ENCODE measurements around the gene RGS5.

RGS5 gene

DNA sequence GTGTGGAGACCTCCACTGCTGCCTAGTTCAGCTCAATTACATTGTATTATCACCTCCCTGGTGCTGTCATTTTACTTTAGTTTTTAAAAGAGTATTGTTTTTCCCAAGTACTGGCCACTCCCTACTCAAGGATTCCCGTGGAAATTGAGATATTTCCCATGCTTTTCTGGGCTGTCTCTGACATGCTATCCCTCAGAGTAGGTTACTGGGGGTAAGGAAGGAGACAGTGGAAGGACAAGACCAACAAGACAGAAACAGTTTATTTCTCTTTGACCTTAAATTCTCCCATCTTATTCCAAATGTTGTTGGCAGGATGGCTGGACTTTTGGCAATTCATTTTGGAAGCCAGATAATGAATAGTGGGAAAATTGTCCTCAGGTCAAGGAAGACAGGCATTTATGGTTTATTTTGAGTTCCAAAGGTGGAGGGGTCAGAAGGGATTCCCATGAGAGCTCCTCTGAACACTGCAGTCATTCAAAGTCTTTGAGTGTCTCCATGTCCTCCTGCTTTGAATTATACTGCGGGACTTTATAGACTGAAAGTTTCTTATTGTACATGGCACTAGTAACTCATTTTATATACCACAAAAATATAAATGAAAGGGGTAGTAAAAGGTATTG is 20.3 kb downstream of the RGS5 start:
- TF ChIP-seq, protein P1, sequence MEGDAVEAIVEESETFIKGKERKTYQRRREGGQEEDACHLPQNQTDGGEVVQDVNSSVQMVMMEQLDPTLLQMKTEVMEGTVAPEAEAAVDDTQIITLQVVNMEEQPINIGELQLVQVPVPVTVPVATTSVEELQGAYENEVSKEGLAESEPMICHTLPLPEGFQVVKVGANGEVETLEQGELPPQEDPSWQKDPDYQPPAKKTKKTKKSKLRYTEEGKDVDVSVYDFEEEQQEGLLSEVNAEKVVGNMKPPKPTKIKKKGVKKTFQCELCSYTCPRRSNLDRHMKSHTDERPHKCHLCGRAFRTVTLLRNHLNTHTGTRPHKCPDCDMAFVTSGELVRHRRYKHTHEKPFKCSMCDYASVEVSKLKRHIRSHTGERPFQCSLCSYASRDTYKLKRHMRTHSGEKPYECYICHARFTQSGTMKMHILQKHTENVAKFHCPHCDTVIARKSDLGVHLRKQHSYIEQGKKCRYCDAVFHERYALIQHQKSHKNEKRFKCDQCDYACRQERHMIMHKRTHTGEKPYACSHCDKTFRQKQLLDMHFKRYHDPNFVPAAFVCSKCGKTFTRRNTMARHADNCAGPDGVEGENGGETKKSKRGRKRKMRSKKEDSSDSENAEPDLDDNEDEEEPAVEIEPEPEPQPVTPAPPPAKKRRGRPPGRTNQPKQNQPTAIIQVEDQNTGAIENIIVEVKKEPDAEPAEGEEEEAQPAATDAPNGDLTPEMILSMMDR (conservative IDR thresholded peaks at IDR 0.05; ENCODE audit: low read length) = no peak
- no peak for DNase-seq (ENCODE audit: low read depth)
- H3K4me3 ChIP-seq (ENCODE audit: low read length) = no peak overlapping the region

DNA sequence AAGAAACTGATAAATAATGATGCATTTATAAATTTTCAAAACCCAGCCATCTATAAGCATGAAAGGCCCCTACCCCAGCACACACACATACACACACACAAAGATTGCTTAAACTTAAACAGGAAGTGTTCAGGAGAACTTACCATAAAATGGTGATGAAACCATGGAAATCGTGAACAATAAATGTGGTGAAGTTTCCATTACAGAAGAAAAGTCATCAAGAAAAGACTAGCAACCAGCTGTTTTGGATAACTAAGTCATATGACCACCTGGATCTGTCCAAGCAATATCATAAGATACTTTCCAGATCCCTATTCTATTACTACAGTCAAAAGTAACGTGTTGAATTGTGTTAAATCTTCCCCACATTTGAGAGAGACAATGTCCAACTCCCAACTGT is 24.1 kb downstream of the RGS5 start:
- H3K4me3 ChIP-seq (ENCODE audit: low read length) = no peak overlapping the region
- TF ChIP-seq, protein P1 (conservative IDR thresholded peaks at IDR 0.05; ENCODE audit: low read length) = no peak
- peak; percentile 43 for DNase-seq (ENCODE audit: low read depth)

DNA sequence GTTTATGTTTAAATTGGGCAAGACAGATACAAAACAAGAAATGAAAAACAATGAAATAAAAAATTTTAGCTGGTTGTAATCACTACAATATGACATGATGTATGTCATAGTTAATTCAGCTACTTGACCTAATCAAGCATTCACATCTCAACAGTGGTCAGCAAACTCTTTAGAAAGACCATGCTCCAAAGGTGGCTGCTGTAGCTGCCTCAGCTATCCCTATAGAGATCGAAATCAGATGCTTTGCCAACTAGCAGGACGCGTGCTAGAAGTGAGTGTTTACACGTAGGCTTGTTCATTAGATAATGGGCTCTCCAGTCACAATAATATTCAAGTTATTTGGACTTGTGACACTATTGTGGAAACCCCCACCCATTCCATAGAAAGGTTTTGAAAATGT is 25.9 kb downstream of the RGS5 start:
- no peak for DNase-seq (ENCODE audit: low read depth)
- no peak overlapping the region for H3K4me3 ChIP-seq (ENCODE audit: low read length)
- TF ChIP-seq, protein P1 (conservative IDR thresholded peaks at IDR 0.05; ENCODE audit: low read length) = no peak

DNA sequence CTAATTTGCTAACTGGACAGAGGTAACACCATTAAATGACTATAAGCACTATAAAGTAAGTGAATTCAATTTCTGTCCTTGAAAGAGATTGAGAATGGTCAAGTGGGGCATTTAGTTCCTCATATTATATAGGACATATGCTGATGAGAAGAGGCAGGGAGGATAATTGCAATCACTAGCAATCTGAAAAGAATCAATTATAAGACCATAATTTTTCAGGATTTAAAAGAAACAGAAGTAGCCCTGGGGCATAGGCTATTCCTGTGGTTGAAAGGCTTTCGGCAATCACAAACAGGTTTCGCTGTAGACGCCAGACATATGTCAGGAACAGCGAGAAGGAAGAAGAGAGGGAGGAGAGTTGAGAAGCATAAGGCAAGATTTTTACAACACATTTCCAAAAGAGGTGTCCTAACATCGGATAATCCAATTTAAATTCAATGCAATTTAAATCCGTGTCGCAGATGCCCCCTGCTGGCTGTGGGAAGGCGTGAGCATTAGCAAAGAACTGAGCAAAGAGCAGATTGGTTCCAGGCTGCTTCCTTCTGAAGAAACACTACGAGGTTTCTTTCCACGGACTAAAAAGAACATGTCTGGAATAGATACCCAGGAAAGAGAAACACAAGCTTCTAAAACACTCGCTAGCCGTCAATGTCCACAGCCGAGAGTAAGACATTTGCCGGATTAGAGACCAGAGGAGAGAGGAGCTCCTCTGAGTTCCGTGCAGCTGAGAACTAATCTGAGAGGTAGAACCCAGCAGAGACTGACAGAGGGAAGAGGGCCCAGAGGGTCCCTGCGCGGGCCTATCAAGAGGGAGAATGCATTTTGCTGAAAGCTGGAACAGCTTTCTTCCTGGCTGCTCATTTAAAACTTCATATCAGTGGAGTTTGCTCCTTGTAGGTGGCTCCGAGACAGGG is 27.9 kb downstream of the RGS5 start:
- peak overlapping the region; percentile 15; the same call in 1 of the 2 replicates for H3K4me3 ChIP-seq (ENCODE audit: low read length)
- TF ChIP-seq, protein P1 (conservative IDR thresholded peaks at IDR 0.05; ENCODE audit: low read length) = peak; percentile 95
- peak; percentile 62 for DNase-seq (ENCODE audit: low read depth)

DNA sequence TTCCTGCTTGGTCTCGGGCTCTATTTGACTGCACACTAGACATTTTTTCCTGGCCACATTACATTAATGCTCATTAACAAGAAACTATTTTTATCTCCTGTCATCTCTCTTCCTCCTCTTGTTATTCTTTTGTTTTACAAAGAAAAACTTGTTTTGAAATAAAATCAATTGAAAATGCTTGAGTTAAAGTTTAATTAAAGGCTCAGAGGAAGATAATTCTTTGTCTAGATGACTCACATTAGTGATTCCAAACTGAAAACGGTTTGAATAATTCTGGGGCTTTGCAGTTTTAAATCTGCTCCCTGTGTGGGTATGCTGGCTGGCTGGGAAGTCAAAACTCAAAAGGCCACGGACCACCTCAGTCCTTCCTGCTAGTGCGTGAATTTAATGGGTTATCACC is 29.6 kb downstream of the RGS5 start:
- H3K4me3 ChIP-seq (ENCODE audit: low read length) = no peak overlapping the region
- DNase-seq (ENCODE audit: low read depth) = no peak
- TF ChIP-seq, protein P1 (conservative IDR thresholded peaks at IDR 0.05; ENCODE audit: low read length) = no peak

DNA sequence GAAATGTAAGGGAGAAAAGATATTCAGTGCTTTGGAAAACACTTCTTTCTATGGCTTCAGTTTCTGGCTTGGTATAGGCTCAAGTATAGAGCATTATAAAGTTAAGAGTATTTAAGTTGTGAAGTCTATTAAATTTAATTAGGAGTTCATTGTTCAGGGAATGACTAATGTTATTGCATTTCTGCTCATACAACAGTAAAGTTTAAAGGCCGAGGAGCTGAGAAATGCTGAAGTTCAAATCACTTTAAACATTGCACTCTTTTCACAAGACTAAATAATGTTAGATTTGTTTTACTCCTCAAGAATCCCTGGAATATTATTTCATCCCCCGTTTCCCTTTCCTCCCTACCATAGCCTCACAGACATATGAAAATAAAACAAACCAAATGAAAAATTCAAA is 30.1 kb downstream of the RGS5 start:
- TF ChIP-seq, protein P1 (conservative IDR thresholded peaks at IDR 0.05; ENCODE audit: low read length) = no peak

DNA sequence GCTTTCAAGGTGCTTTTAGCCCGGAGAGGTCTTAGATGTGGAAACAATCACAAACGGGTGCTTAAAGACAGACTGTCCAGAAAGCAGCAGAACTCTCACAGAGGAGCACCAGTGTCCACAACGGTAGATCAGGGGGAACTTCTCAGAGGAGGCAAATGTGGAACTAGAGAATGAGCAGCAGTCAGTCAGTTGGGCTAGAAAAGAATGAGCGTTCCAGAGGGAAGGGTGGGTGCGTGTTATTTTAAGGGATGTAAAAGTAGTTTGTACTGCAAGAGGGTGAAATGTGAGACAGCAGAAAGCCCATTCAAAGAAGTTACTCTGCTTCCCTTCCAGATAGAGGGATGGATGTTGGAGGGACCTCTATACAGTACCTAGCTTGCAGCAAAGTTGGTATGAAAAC is 30.9 kb downstream of the RGS5 start:
- no peak for DNase-seq (ENCODE audit: low read depth)
- H3K4me3 ChIP-seq (ENCODE audit: low read length) = no peak overlapping the region

More for the DNA sequence above, 30.1 kb downstream of the RGS5 start:
- DNase-seq (ENCODE audit: low read depth) = no peak
- H3K4me3 ChIP-seq (ENCODE audit: low read length) = no peak overlapping the region

More for the DNA sequence above, 30.9 kb downstream of the RGS5 start:
- TF ChIP-seq, protein P1 (conservative IDR thresholded peaks at IDR 0.05; ENCODE audit: low read length) = no peak
